Lower lobe of right lung (tissue), 2 donors: ENCODE data around the gene SLC39A11. TPM values are rescaled to one million over a fixed set of nuclear protein-coding genes. Genes with fewer than 3 reads are reported as not detected.

Experiments
- ATAC-seq, 2 donors: fragments of 200-7000 bp; cut with Tn5 transposase; one replicate each; pipeline ENCODE4 v1.9.1; 2020 to 2022; ENCODE audit warnings: mild to moderate bottlenecking in 2 of 2, moderate library complexity in 2 of 2
- DNase-seq: peaks from one replicate; pipeline ENCODE4 v3.0.0-alpha.2; 2020
- H3K27ac ChIP-seq: fragments of 200-600 bp; one replicate; pipeline ENCODE4 v1.8.0; 2022
- H3K27me3 ChIP-seq: fragments of 200-600 bp; one replicate; pipeline ENCODE4 v1.8.0; 2022; ENCODE audit warnings: low read depth
- H3K36me3 ChIP-seq: fragments of 200-600 bp; one replicate; pipeline ENCODE4 v1.8.0; 2022; ENCODE audit warnings: mild to moderate bottlenecking
- H3K4me1 ChIP-seq: fragments of 200-600 bp; one replicate; pipeline ENCODE4 v1.8.0; 2022
- H3K4me3 ChIP-seq: fragments of 200-600 bp; one replicate; pipeline ENCODE4 v1.8.0; 2022; ENCODE audit warnings: mild to moderate bottlenecking
- H3K9me3 ChIP-seq: fragments of 200-600 bp; one replicate; pipeline ENCODE4 v1.8.0; 2022
- CTCF ChIP-seq: fragments of 200-600 bp; IDR thresholded peaks from one replicate; pipeline ENCODE4 v1.8.0; 2022; ENCODE audit warnings: antibody characterized with exemption, mild to moderate bottlenecking
- intact Hi-C: fragments of 100-400 bp; cut with DNase I; formaldehyde crosslinking; loops from one replicate; pipeline ENCODE4 v1.11.0; 2022
- total RNA-seq: library from RNA; stranded (reverse); fragmentation: NEBNext Ultra II Directional; extraction: Animal tissue kit (Norgen Biotek cat#: 25700); gene quantifications from one replicate; pipeline ENCODE4 v1.2.1, GENCODE V29; 2021
- donor health status: DM: no; HTN: yes; CAD: no; lungs with severe emphysema.

The SLC39A11 gene
- total RNA-seq, 1 donor from 2014 or later, result 39.7 TPM

GRCh38 chr17:72952641-72953315 is 139.7 kb downstream of the SLC39A11 start:
- H3K36me3 ChIP-seq, result no peaks in the 10 kb centered on the region
- no peak overlapping the region for H3K27ac ChIP-seq
- intact Hi-C loops, result no loop called here
- H3K4me1 ChIP-seq, result no peaks in the 10 kb centered on the region
- DNase-seq (no peak), ATAC-seq (no peak)
- TF ChIP-seq CTCF, result no peak
- no peak overlapping the region for H3K4me3 ChIP-seq
- no peaks in the 10 kb centered on the region for H3K9me3 ChIP-seq
- no peaks in the 10 kb centered on the region for H3K27me3 ChIP-seq

GRCh38 chr17:72952220-72952619 is 140.3 kb downstream of the SLC39A11 start:
- DNase-seq, result no peak
- Histone ChIP-seq H3K4me3 (no peak overlapping the region), H3K4me1 (no peaks in the 10 kb centered on the region), H3K9me3 (no peaks in the 10 kb centered on the region), H3K36me3 (no peaks in the 10 kb centered on the region), H3K27me3 (no peaks in the 10 kb centered on the region), H3K27ac (no peak overlapping the region)
- no peak for TF ChIP-seq CTCF
- intact Hi-C loops, result no loop called here
- no peak for ATAC-seq

GRCh38 chr17:72950242-72950931 is 142.1 kb downstream of the SLC39A11 start:
- Histone ChIP-seq H3K27me3 (no peaks in the 10 kb centered on the region), H3K27ac (no peak overlapping the region), H3K4me3 (no peak overlapping the region), H3K4me1 (no peaks in the 10 kb centered on the region), H3K9me3 (no peaks in the 10 kb centered on the region), H3K36me3 (no peaks in the 10 kb centered on the region)
- TF ChIP-seq CTCF, result no peak
- intact Hi-C loops, result no loop called here
- DNase-seq, result no peak
- no peak for ATAC-seq

GRCh38 chr17:72948115-72948514 is 144.4 kb downstream of the SLC39A11 start:
- DNase-seq (no peak), ATAC-seq (no peak)
- H3K4me3 ChIP-seq, result no peak overlapping the region
- no peaks in the 10 kb centered on the region for H3K36me3 ChIP-seq
- intact Hi-C loops, result no loop called here
- no peak overlapping the region for H3K27ac ChIP-seq
- no peaks in the 10 kb centered on the region for H3K9me3 ChIP-seq
- TF ChIP-seq CTCF, result no peak
- H3K27me3 ChIP-seq, result no peaks in the 10 kb centered on the region
- H3K4me1 ChIP-seq, result no peaks in the 10 kb centered on the region

GRCh38 chr17:72947475-72947874 is 145.0 kb downstream of the SLC39A11 start:
- intact Hi-C loops, result no loop called here
- no peak overlapping the region for H3K4me3 ChIP-seq
- no peak for TF ChIP-seq CTCF
- ATAC-seq, result no peak
- no peaks in the 10 kb centered on the region for H3K27me3 ChIP-seq
- no peak for DNase-seq
- no peak overlapping the region for H3K27ac ChIP-seq
- no peaks in the 10 kb centered on the region for H3K4me1 ChIP-seq
- no peaks in the 10 kb centered on the region for H3K36me3 ChIP-seq
- H3K9me3 ChIP-seq, result no peaks in the 10 kb centered on the region
